ENCODE results near the gene SEMA3E.
"Not testable (repeated sequence)": the region's sequence is repeated elsewhere in the genome, so short reads cannot be mapped to it uniquely, and the experiment has no call there.

Gene SEMA3E

GRCh38 chr7:83468251-83468739, 180.6 kb downstream of the SEMA3E start:
- no peak overlapping the region for H3K9ac ChIP-seq (ENCODE audit: low read length)
- no peak overlapping the region for H3K27ac ChIP-seq (ENCODE audit: low read depth, low read length)
- no peak overlapping the region for H3K4me3 ChIP-seq (ENCODE audit: low read length)
- H3K4me1 ChIP-seq (ENCODE audit: control insufficient read depth, insufficient read depth, low read length) = no peaks in the 10 kb centered on the region
- no peaks in the 10 kb centered on the region for H3K27me3 ChIP-seq (ENCODE audit: control insufficient read depth, insufficient read depth, low read length)
- H3K36me3 ChIP-seq (ENCODE audit: control insufficient read depth, insufficient read depth, low read length) = no peaks in the 10 kb centered on the region

- H3K36me3 ChIP-seq (ENCODE audit: control insufficient read depth, insufficient read depth, low read length) = no peaks in the 10 kb centered on the region
- no peak overlapping the region for H3K4me3 ChIP-seq (ENCODE audit: low read length)
- H3K4me1 ChIP-seq (ENCODE audit: control insufficient read depth, insufficient read depth, low read length) = no peaks in the 10 kb centered on the region
- H3K27me3 ChIP-seq (ENCODE audit: control insufficient read depth, insufficient read depth, low read length) = no peaks in the 10 kb centered on the region
- no peak overlapping the region for H3K27ac ChIP-seq (ENCODE audit: low read depth, low read length)
- H3K9ac ChIP-seq (ENCODE audit: low read length) = no peak overlapping the region
Measured at GRCh38 chr7:83467493-83467892, 181.4 kb downstream of the SEMA3E start.

- Histone ChIP-seq H3K9ac (ENCODE audit: low read length) (no peak overlapping the region), H3K36me3 (ENCODE audit: control insufficient read depth, insufficient read depth, low read length) (no peaks in the 10 kb centered on the region), H3K4me3 (ENCODE audit: low read length) (no peak overlapping the region), H3K27me3 (ENCODE audit: control insufficient read depth, insufficient read depth, low read length) (no peaks in the 10 kb centered on the region), H3K27ac (ENCODE audit: low read depth, low read length) (no peak overlapping the region), H3K4me1 (ENCODE audit: control insufficient read depth, insufficient read depth, low read length) (no peaks in the 10 kb centered on the region)
Measured at GRCh38 chr7:83466956-83467355, 182.0 kb downstream of the SEMA3E start.

- Histone ChIP-seq H3K27me3 (ENCODE audit: control insufficient read depth, insufficient read depth, low read length) (no peaks in the 10 kb centered on the region), H3K4me1 (ENCODE audit: control insufficient read depth, insufficient read depth, low read length) (no peaks in the 10 kb centered on the region), H3K36me3 (ENCODE audit: control insufficient read depth, insufficient read depth, low read length) (no peaks in the 10 kb centered on the region), H3K4me3 (ENCODE audit: low read length) (no peak overlapping the region), H3K27ac (ENCODE audit: low read depth, low read length) (no peak overlapping the region), H3K9ac (ENCODE audit: low read length) (no peak overlapping the region)
Measured at GRCh38 chr7:83466187-83466923, 182.6 kb downstream of the SEMA3E start.

- no peaks in the 10 kb centered on the region for H3K36me3 ChIP-seq (ENCODE audit: control insufficient read depth, insufficient read depth, low read length)
- H3K9ac ChIP-seq (ENCODE audit: low read length) = no peak overlapping the region
- no peaks in the 10 kb centered on the region for H3K27me3 ChIP-seq (ENCODE audit: control insufficient read depth, insufficient read depth, low read length)
- H3K4me1 ChIP-seq (ENCODE audit: control insufficient read depth, insufficient read depth, low read length) = no peaks in the 10 kb centered on the region
- no peak overlapping the region for H3K27ac ChIP-seq (ENCODE audit: low read depth, low read length)
- no peak overlapping the region for H3K4me3 ChIP-seq (ENCODE audit: low read length)
Measured at GRCh38 chr7:83465643-83466042, 183.3 kb downstream of the SEMA3E start.

GRCh38 chr7:83461820-83462219, 187.1 kb downstream of the SEMA3E start:
- not testable (repeated sequence) for H3K4me1 ChIP-seq (ENCODE audit: control insufficient read depth, insufficient read depth, low read length); H3K27ac ChIP-seq (ENCODE audit: low read depth, low read length); H3K27me3 ChIP-seq (ENCODE audit: control insufficient read depth, insufficient read depth, low read length); H3K36me3 ChIP-seq (ENCODE audit: control insufficient read depth, insufficient read depth, low read length); H3K4me3 ChIP-seq (ENCODE audit: low read length); H3K9ac ChIP-seq (ENCODE audit: low read length)

GRCh38 chr7:83459930-83460653, 188.8 kb downstream of the SEMA3E start:
- not testable (repeated sequence) for H3K27ac ChIP-seq (ENCODE audit: low read depth, low read length); H3K9ac ChIP-seq (ENCODE audit: low read length); H3K27me3 ChIP-seq (ENCODE audit: control insufficient read depth, insufficient read depth, low read length); H3K4me1 ChIP-seq (ENCODE audit: control insufficient read depth, insufficient read depth, low read length); H3K4me3 ChIP-seq (ENCODE audit: low read length); H3K36me3 ChIP-seq (ENCODE audit: control insufficient read depth, insufficient read depth, low read length)

GRCh38 chr7:83459101-83459929, 189.6 kb downstream of the SEMA3E start:
- not testable (repeated sequence) for H3K9ac ChIP-seq (ENCODE audit: low read length); H3K36me3 ChIP-seq (ENCODE audit: control insufficient read depth, insufficient read depth, low read length); H3K4me1 ChIP-seq (ENCODE audit: control insufficient read depth, insufficient read depth, low read length); H3K4me3 ChIP-seq (ENCODE audit: low read length); H3K27me3 ChIP-seq (ENCODE audit: control insufficient read depth, insufficient read depth, low read length); H3K27ac ChIP-seq (ENCODE audit: low read depth, low read length)

- Histone ChIP-seq H3K9ac (ENCODE audit: low read length) (no peak overlapping the region), H3K4me1 (ENCODE audit: control insufficient read depth, insufficient read depth, low read length) (no peaks in the 10 kb centered on the region), H3K27me3 (ENCODE audit: control insufficient read depth, insufficient read depth, low read length) (no peaks in the 10 kb centered on the region), H3K4me3 (ENCODE audit: low read length) (no peak overlapping the region), H3K27ac (ENCODE audit: low read depth, low read length) (no peak overlapping the region), H3K36me3 (ENCODE audit: control insufficient read depth, insufficient read depth, low read length) (no peaks in the 10 kb centered on the region)
Measured at GRCh38 chr7:83457022-83457892, 191.7 kb downstream of the SEMA3E start.

- no peaks in the 10 kb centered on the region for H3K36me3 ChIP-seq (ENCODE audit: control insufficient read depth, insufficient read depth, low read length)
- no peak overlapping the region for H3K9ac ChIP-seq (ENCODE audit: low read length)
- no peaks in the 10 kb centered on the region for H3K27me3 ChIP-seq (ENCODE audit: control insufficient read depth, insufficient read depth, low read length)
- H3K27ac ChIP-seq (ENCODE audit: low read depth, low read length) = no peak overlapping the region
- H3K4me3 ChIP-seq (ENCODE audit: low read length) = no peak overlapping the region
- H3K4me1 ChIP-seq (ENCODE audit: control insufficient read depth, insufficient read depth, low read length) = no peaks in the 10 kb centered on the region
Measured at GRCh38 chr7:83456413-83456812, 192.5 kb downstream of the SEMA3E start.

- H3K4me3 ChIP-seq (ENCODE audit: low read length) = no peak overlapping the region
- no peak overlapping the region for H3K27ac ChIP-seq (ENCODE audit: low read depth, low read length)
- H3K27me3 ChIP-seq (ENCODE audit: control insufficient read depth, insufficient read depth, low read length) = no peaks in the 10 kb centered on the region
- H3K36me3 ChIP-seq (ENCODE audit: control insufficient read depth, insufficient read depth, low read length) = no peaks in the 10 kb centered on the region
- H3K4me1 ChIP-seq (ENCODE audit: control insufficient read depth, insufficient read depth, low read length) = no peaks in the 10 kb centered on the region
- no peak overlapping the region for H3K9ac ChIP-seq (ENCODE audit: low read length)
Measured at GRCh38 chr7:83455612-83456011, 193.3 kb downstream of the SEMA3E start.

- no peak overlapping the region for H3K27ac ChIP-seq (ENCODE audit: low read depth, low read length)
- H3K9ac ChIP-seq (ENCODE audit: low read length) = no peak overlapping the region
- no peaks in the 10 kb centered on the region for H3K27me3 ChIP-seq (ENCODE audit: control insufficient read depth, insufficient read depth, low read length)
- H3K36me3 ChIP-seq (ENCODE audit: control insufficient read depth, insufficient read depth, low read length) = no peaks in the 10 kb centered on the region
- no peaks in the 10 kb centered on the region for H3K4me1 ChIP-seq (ENCODE audit: control insufficient read depth, insufficient read depth, low read length)
- H3K4me3 ChIP-seq (ENCODE audit: low read length) = no peak overlapping the region
Measured at GRCh38 chr7:83452256-83452655, 196.7 kb downstream of the SEMA3E start.

Data from rectal smooth muscle tissue (tissue), 1 donor.